ENCODE results near the gene CLEC16A.

GRCh38 chr16:11187522-11188023 lies 243.2 kb downstream of the CLEC16A start:
- TF ChIP-seq CTCF (IDR thresholded peaks at IDR 0.05; ENCODE audit: borderline replicate concordance, extremely low read depth, low read length, poor library complexity, severe bottlenecking): no peak
- no peak for TF ChIP-seq EZH2 (IDR thresholded peaks at IDR 0.05; ENCODE audit: borderline replicate concordance, low read depth, low read length, severe bottlenecking)
